DMS114 treated with DMSO at 0.1 percent for 48 hours (cell line): ENCODE measurements around the gene ACOT7.

Source experiments
- DNase-seq: peaks from one replicate; lab custom pipeline; 2025; ENCODE audit not compliant: unreplicated experiment; lab: John Stamatoyannopoulos, UW

Gene ACOT7

DNA sequence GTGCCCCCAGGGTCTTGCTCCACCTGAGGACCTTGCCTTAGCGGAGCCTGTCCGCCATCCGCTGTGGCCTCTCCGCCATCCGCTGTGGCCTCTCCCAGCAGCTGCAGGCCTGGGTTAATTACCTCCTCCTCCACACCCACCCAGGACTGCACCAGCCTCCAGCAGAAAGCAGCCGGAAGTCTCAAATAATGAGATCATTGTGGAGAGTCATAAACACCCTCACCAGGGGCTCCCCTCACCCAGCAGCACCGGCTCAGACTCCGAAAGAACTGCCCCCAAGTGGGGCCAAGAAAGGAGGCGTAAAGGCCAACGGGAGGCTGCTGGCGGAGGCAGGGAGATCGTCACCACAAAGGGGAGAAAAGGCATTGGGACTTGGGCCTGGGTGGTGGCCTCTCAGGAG, 122.0 kb downstream of the ACOT7 start:
- no peak for DNase-seq

DNA sequence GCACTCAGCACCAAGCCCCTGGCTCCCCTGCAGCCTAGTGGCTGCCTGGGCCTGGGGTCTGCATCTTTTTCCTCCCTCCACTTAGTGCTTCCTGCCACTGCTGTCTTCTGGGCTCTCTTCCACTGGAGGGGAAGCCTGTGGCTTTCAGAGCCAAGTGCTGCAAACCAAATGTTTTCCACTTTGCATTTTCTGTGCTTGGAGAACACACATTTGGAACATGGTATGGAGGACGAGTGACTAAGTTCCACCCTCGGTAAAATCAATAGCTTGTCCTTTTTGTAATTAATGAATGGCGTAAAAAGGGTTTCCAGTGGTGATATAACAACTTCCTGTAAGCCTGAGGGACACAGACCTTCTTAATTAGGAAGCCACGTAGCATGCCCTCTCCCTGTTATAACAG, 122.6 kb downstream of the ACOT7 start:
- no peak for DNase-seq

DNA sequence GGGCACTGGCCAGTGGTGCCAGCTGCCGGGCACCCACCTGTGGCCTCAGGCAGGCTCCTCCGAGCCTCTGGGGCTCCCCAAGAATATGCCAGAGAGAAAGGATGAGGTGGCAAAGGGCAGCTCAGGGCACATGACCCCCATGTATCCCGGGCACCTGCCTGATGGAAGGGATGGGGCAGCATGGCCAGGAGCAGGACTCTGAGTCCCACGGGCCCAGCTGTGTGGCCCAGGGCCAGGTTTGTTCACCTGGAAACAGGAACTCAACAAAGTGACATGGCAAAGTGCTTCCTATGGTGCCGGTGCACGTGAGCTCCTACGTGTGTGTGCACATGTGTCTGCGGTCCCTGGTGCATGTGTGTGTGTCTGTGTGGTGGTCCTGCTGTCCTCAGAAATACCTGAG, 123.2 kb downstream of the ACOT7 start:
- DNase-seq = no peak

DNA sequence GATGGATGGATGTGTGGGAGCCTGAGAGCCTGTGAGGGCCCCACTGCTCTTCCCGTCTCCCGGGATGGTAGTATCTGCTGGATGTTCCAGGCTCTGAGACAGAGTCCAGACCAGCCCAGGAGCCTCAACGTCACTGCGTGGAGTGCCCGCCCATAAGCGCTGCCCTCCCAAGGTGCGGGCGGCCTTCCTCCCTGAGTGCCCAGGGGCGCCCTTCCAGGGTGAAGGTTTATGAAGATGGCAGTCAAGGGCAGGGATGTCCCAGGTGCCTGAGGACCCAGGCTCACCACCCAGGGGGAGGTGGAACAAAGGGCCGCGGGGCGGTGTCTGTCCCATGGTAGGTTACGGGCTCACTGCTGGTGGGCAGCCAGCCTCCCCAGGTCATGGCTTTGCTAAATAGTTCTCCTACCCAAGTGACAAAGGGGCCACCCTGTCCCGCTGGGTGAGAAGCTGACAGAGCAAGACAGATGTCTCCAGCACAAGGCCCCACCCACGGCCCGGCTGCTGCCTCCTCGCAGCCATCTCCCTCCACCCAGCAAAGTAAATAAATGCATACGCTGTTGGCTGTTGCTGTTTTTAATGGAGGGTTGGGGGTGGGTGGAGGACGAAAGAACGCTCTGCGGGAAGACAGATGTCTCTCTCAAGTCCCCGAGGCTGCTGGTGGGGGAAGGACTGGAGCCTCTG, 123.7 kb downstream of the ACOT7 start:
- DNase-seq = no peak

DNA sequence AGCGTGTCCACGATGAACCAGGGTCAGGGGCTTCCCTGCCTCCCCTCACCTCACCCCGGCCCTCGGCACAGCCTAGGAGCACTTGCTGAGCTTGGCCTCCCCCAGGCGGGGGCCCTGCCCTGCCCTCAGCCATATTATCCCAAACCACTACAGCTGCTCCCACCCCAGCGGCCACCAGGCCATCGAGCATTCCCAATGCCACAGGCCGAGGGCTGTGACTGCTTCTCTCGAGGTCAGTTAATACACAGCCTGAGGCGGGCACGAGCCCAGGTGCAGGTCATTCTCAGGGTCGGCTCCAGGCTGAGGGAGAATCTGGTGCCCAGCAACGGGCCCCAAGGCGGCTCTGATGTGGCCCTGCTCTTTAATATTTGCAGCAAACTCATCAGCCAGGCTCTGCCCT, 124.3 kb downstream of the ACOT7 start:
- DNase-seq = no peak

DNA sequence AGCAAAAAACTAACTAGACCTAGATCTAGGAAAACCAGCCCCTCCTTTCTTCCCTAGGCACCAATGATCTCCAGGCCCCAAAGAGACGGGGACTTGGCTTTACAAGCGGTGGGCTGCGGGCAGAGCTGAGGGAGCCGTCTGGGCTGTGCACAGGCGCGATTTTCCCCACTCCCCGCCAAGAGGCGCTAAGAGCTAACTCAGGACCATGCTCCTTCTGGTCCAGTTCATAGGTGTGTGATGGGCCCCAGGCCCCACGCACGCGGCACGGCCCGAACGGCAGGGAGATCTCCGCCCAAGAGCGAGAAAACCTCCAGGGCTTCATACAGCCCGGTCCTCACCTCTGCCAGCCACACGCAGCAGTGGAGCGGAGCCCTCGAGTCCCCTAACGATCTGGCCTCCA, 125.2 kb downstream of the ACOT7 start:
- DNase-seq = no peak

DNA sequence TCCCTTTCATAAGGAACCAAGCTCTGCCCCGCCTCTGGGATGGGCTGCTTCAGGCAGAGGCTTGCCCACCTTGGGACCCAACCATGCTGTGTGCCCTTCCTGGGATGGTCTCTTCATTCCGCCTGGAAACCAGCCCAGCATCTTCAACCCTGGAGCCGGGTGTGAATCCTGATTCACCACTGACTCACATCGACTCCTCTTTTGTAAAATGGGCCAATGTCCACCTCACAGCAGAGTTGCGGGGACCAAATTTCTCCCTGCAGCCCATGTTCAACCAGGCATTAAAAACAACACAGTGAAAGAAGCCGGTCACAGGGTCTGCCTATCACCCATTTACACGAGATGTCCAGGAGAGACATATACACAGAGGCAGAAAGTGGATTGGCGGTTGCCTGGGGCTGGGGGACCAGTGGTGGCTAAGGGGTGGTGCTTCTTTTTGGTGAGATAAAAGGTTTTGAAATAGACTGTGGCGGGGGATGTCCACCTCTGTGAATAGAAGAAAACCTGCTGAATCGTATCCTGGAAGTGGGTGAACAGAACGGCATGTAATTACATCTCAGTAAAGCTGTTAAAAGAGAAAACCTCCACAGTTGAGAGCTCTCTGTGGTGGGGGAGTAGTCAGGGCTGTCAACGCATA, 125.8 kb downstream of the ACOT7 start:
- DNase-seq = no peak

DNA sequence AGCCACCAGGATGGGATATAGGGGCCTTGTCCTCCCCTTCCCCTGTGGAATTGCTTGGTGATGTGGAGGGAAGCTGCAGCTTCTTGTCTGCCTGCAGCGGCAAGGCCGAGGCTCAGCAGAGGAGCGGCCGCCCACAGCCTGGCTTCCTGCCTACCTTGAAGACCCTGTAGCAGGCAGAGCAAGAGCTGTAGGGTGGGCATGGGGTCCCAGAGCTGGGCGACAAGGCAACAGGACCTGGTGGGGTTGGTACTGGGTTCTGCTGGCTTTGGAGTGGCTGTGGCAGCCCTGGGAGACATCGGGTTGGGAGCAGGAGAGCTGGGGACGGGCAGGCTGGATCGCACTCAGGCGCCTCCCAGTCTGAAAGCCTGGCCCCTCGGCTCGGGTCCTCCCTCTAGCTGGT, 126.9 kb downstream of the ACOT7 start:
- no peak for DNase-seq

DNA sequence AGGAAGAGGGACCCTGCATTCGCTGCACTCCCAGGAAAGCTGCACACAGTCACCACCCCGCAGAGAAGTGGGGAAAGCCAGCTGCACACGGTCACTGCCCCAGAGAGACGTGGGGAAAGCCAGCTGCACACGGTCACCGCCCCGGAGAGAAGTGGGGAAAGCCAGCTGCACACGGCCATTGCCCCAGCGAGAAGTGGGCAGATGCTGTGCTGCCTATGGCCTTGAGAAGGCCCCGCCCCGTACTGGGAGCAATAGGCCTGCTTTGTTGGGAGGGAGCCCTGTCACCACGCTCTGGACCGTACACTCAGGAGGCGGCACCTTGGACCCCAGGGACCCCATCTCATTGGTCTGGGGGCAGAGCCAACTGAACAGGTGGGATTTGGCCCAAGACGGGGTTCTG, 128.4 kb downstream of the ACOT7 start:
- DNase-seq = no peak

DNA sequence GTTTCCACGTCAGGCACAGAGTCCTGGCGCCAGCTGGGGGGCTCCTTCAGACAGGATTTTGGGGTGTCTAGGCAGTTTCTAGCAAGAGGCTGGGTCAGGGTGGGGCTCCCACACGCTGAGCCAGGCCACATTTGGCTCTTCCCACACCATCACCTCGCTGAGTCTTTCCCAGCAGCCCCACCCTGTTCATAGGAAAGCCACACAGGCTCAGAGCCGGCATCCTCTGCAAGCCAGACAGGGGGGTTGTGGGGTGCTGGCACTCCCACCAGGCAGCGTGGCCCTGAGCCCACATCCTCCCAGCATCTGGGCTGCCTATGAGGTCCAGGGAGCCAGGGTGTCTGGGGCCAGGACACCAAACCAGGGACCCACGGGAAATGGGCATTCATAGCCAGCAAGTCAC, 129.9 kb downstream of the ACOT7 start:
- DNase-seq = no peak

DNA sequence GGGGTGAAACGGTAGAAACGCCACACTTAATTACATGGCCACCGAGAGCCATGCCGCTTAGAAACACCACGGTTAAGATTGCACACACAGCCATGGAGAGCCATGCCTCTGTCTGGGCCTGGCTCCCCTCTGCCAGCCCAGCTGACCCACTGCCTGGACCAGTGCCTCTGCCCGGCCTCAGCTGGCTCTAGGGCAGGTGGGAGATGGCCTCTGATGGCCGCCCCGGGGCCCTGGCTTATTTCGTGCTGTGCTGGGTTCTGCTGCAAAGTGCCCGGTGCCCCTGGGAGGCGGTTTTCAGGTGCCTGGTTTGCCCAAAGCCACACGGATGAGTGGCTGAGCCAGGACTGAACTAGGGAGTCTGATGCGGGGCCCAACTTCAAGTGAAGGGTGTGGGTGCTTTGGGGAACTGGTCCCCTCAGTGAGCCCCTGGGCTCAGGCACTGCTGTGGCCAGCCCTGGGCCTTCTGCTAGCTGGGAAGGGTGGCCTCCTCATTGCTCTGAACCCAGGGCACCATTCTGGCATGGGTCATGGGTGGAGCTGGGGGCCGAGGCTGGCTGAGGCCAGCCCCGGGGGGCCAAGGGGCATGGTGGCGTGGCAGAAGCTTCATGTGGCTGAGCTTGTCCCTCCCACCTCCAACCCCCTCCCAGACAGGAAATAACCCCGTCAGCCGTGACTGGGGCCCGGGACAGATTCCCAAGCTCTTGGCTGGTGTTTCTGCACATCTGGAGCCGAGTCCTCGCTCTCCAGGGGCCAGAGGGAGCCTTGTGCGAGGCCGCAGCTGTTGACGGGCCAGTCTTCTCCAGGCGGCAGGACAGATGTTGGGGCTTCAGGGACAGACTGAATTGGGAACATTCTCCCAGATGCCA, 130.8 kb downstream of the ACOT7 start:
- DNase-seq = no peak

DNA sequence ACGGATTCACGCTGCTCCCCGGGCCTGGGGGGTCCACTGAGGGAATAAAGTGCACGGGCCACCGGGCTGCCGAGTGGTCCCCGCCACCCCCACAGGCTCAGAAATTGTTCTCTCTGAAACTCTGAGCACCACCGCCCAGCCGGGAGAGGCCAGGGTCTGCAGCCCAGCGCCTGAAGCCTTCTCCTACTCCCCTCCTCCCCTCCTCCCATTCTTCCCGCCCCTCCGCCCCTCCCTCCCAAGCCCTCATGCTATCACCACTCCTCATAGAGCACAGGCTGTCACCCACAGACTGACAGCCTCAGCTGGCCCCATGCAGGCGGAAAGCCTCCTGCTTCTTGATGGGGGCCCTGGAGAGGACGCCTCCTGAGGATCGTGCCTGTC, 132.0 kb downstream of the ACOT7 start:
- no peak for DNase-seq

DNA sequence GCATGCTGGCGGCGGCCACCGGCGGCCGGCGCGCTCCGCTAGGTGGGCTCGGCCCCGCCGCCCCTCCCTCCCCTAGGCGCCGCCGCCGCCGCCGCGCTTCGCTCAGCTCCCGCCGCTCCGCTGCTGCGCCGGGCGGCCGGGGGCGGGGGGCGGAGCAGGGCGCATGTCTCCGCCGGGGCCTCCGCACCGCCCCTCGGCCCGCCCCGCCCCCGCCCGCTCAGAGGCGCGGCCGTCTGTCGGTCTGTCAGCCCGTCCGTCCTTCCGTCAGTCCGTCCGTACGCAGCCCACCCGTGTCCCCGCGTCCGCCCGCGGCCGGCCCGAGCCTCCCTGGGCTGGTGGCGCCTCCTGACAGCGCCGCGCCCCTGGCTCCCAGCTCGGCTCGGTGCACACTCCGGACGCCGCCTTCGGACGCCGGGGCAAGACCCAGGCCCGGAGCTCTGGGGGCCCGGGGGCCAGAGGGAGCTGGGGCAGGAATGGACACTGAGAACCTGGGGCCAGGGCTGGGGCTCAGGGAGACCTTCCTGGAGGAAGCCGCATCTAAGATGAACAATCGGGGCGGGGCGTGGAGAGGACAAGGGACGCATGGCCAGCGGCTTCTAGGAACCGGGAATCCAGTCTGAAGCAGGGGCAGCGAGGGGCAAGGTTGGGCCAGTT, 132.5 kb downstream of the ACOT7 start, which contains the start of gene GPR153:
Gene GPR153 (minus strand): TSS at position 138 of the 654 bp plus-strand sequence. CDS start 6,193 bp downstream, outside the sequence.
- no peak for DNase-seq

DNA sequence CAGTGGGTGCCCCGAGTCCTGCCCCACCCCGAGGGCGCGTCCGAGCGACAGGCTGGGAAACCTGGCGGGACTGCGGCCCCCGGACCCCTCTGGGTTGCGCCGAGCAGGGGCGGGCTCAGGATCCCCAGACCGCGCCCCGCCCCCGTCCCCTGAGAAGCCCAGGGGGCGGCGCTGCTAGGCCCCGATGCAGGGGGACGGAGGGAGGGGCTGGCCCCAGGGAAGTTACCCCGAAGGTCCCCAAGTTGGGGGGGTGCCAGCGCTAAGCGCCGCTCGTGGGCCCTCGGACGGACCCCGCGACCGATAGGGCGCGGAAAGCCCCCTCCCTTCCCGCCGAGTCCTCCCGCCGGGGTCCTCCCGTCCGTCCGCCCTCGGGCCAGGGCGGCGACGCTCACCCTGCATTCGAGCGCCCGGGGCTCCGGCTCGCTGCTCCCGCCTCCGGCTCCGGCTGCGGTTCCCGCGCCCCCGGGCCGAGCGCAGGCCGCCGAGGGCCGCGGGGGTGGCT, 133.1 kb downstream of the ACOT7 start:
- no peak for DNase-seq

DNA sequence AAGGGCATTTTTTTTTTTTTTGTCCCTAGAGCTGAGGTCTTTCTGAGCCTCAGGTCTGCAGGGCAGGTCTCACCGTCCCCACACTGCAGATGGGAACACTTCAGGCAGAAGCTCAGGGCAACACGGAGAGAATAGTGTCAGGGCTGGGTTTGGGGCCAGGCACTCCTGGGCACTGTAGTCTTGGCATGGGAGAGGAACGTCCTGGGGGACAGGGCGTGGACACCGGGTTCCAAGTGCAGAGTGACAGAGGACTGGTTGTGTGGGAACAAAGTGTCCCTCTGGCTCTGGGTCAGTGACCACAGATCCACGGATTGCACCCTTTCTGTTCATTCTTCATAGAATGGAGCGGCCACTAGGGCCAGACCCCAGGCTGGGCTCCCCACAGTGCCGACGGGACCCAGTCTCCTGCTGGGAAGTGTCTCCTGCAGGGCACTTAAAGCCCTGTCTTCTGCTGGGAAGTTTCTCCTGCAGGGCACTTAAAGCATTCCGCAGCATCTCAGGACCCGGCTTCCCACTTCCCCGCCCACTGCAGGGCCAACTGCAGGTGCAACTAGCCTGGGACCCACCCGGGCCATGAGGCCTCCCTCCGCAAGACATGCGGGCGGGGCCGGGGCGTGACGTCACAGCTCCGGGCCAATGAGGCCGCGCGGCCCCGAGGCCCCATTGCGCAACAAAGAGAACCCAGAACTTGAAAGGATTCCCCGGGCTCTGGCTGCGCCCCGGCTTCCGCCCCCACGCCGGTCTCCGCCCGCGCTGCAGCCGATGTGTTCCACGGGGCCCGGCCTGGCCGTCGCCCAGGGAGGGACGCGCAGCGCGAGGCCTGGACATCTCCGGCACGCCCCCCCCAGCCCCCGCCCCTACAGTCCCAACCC, 133.8 kb downstream of the ACOT7 start:
- peak; percentile 44 for DNase-seq

DNA sequence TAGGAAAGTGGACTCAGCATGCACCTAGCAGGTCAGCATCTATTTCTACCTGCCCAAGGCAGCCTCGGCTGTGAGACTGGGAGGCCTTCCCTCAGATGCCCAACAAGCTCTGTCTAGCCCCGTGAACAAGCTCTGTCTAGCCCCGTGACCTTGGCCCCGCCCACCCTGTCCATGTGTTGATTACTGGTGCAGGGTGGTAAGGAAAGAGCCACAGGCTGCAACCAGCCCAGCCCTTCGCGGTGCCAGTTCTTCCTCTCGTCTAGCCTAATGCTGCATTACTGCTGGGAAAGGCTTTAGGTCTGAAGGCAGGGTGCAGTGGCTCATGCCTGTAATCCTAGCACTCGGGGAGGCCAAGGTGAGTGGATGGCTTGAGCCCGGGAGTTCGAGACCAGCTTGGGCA, 134.9 kb downstream of the ACOT7 start:
- no peak for DNase-seq

DNA sequence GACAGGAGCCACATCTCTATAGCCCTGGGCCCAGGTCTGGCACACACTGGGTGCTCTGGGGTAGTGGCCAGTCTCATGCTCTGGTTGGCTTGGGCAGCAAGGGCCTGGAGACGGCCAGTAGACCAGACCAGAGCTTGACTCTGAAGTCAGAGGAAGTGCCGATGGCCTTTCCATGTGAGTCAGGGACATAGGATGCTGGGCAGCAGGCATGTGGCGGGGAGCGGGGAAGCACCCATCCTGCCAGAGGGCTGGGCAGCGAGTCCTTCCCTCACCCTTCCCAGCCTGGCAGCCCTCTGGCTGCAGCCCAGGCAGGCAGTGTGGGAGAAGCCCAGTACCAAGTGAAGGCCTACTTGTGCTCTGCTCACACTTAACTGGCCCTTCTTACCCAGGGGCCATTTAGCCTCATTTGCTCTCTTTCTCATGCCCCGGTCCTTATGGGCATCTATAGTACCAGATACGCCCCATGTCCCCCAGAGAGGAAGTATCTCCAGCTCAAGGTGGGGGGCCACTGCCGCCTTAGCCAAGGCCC, 136.0 kb downstream of the ACOT7 start:
- DNase-seq = no peak

DNA sequence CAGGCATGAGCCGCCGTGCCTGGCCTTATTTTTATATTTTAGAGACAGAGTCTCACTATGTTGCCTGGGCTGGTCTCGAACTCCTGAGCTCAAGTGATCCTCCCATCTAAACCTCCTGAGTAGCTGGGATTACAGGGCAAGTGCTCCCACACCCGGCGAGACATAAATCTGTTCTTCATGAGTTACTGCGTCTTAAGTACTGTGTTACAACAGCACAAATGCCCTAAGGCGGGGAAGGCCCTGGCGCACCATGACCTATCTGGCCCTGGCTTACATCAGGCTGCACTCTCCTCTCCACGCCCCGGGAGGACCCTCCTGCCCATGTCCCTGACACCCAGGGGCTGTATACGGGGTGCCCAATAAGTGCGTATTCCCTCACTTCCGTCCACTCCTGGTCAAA, 136.9 kb downstream of the ACOT7 start:
- no peak for DNase-seq

DNA sequence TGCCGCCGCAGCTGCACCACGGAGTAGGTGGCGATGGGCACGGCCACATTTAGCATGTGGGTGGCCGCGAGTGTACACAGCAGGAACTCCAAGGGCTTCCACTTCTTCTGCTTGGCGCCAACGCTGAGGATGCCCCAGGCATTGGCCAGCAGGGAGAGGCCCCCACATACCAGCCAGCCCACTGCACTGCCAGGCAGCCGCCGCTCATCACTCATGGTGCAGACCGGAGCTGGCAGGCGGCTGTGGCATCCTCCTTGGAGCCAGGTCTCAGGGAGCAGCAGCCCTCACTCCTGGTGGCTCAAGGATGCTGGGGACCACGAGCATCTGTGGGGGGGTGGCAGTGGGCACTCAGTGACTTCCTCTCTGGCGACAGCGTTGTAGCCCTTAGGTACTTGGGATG, 138.9 kb downstream of the ACOT7 start:
- DNase-seq = no peak

DNA sequence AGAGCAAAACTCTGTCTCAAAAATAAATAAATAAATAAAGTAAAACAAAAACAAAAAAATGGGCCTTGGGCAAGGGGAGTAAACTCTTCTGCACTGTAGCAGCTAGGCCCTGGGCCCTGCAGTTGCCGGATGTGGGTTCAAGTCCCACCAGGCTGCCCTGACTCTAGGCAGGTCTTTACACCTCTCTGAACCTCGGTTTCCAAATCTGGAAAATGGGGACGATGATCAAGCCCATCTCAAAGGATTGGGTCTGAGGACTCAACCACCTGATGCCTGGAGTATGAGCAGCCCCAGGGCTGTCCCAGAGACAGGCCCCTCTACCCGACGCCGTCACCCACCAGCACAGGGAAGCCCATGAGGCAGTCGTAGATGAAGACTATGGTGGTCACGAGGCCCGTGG, 140.2 kb downstream of the ACOT7 start:
- DNase-seq = no peak
